K562 (cell line): Measurements from ENCODE around the gene EMP2. TPM values are rescaled to one million over a fixed set of nuclear protein-coding genes. Genes with fewer than 3 reads are reported as not detected.

Experiments used
- ATAC-seq: fragments of 200-7000 bp; cut with Tn5 transposase; 3 replicates; pipeline ENCODE4 v1.9.1; 2020; ENCODE audit warnings: moderate library complexity
- BruUV-seq: library from RNA; stranded (reverse); fragments of 400-500 nt; replicated peaks from 2 replicates; lab custom pipeline; 2021; lab: Mats Ljungman, UMichigan
- CTCF ChIA-PET: fragments of 300-600 bp; formaldehyde crosslinking; extraction: SDS; loops from one replicate; lab custom pipeline; 2021; ENCODE audit warnings: low intra/inter-chr PET ratio; lab: Yijun Ruan, JAX
- POLR2A ChIA-PET: fragments of 300-600, 350-650 bp; sonication (Branson Sonifier 250); formaldehyde crosslinking; extraction: SDS; loops from one replicate; lab custom pipeline; 2021; ENCODE audit warnings: antibody characterized with exemption, inconsistent platforms; lab: Yijun Ruan, JAX
- DNase-seq, 4 experiments: peaks; one replicate each; pipeline versions ENCODE4 v3.0.0 to v3.0.0-alpha.2; 2011 to 2018; ENCODE audit warnings: low spot score in 3 of 4, mixed read lengths in 3 of 4; ENCODE audit errors: extremely low read depth in 1 of 4
- FAIRE-seq: peaks from 2 replicates; lab custom pipeline; 2011; peaks lifted over from hg19 to GRCh38; lab: Jason Lieb, UNC
- H2AFZ ChIP-seq: 2 replicates; pipeline ENCODE4 v1.6.0; 2011; ENCODE audit warnings: low read depth, low read length, control low read depth, inconsistent platforms
- H3K27ac ChIP-seq: fragments of 200-600 bp; 3 replicates; pipeline ENCODE4 v1.8.0; 2011; ENCODE audit warnings: low read depth, mild to moderate bottlenecking, control low read depth, inconsistent platforms, low read length, moderate library complexity, mixed read lengths; ENCODE audit errors: extremely low read depth
- H3K27me3 ChIP-seq, 2 experiments: fragments of 300-600 bp in 1 of 2; 2 replicates in 1 of 2; 3 replicates in 1 of 2; pipeline versions ENCODE4 v1.6.0 to v1.8.0; 2011; ENCODE audit warnings: inconsistent platforms in 2 of 2, low read length in 2 of 2, mild to moderate bottlenecking in 1 of 2, mixed read lengths in 1 of 2, moderate library complexity in 1 of 2; ENCODE audit not compliant: control insufficient read depth in 2 of 2, insufficient read depth in 2 of 2
- H3K36me3 ChIP-seq: fragments of 300-600 bp; 3 replicates; pipeline ENCODE4 v1.8.0; 2011; ENCODE audit warnings: mild to moderate bottlenecking, low read length, inconsistent platforms; ENCODE audit not compliant: control insufficient read depth, insufficient read depth
- H3K4me1 ChIP-seq, 2 experiments: fragments of 200-600 bp in 1 of 2; replicated peaks in 1 of 2; 2 replicates in 1 of 2; 3 replicates in 1 of 2; pipeline versions ENCODE4 v1.5.1 to v1.8.0; 2011; ENCODE audit warnings: inconsistent platforms in 2 of 2, low read length in 2 of 2, mild to moderate bottlenecking in 1 of 2, mixed read lengths in 1 of 2, moderate library complexity in 1 of 2; ENCODE audit not compliant: control insufficient read depth in 2 of 2, insufficient read depth in 2 of 2
- H3K4me2 ChIP-seq: 2 replicates; pipeline ENCODE4 v1.6.1; 2011; ENCODE audit warnings: low read length, control low read depth, inconsistent platforms, mixed read lengths; ENCODE audit not compliant: insufficient read depth
- H3K4me3 ChIP-seq: fragments of 200-600 bp; sonication (generic), shearing (Covaris generic); 2 replicates; pipeline ENCODE4 v1.5.1; 2016; ENCODE audit warnings: control low read depth, inconsistent platforms
- H3K79me2 ChIP-seq: fragments of 200-600 bp; 3 replicates; pipeline ENCODE4 v1.8.0; 2011; ENCODE audit warnings: low read length, inconsistent platforms; ENCODE audit not compliant: control insufficient read depth, insufficient read depth
- H3K9ac ChIP-seq, 2 experiments: 2 replicates each; pipeline versions ENCODE4 v1.6.0 to v1.6.1; 2011; ENCODE audit warnings: low read depth in 2 of 2, low read length in 2 of 2, control low read depth in 1 of 2, inconsistent platforms in 1 of 2, mild to moderate bottlenecking in 1 of 2, mixed read lengths in 1 of 2; ENCODE audit not compliant: insufficient read depth in 1 of 2
- H3K9me1 ChIP-seq: one replicate; pipeline ENCODE4 v1.6.0; 2011; ENCODE audit warnings: inconsistent platforms, mild to moderate bottlenecking, low read length, moderate library complexity; ENCODE audit not compliant: control insufficient read depth, insufficient read depth
- H3K9me3 ChIP-seq: replicated peaks from 2 replicates; pipeline ENCODE4 v1.5.1; 2011; ENCODE audit warnings: low read depth, low read length, inconsistent platforms; ENCODE audit not compliant: control insufficient read depth, insufficient read depth
- H4K20me1 ChIP-seq: replicated peaks from 2 replicates; pipeline ENCODE4 v1.6.1; 2011; ENCODE audit warnings: low read length, inconsistent platforms, mixed read lengths; ENCODE audit not compliant: control insufficient read depth, insufficient read depth
- ARHGAP35 ChIP-seq: fragments of 450-650 bp; IDR thresholded peaks from 2 replicates; pipeline ENCODE4 v1.6.1; 2018; ENCODE audit not compliant: partially characterized antibody
- CBX1 ChIP-seq: sonication (generic); IDR thresholded peaks from 2 replicates; pipeline ENCODE4 v1.6.1; 2016; ENCODE audit warnings: antibody characterized with exemption, low read depth, mild to moderate bottlenecking
- CEBPZ ChIP-seq: fragments of 150-350 bp; IDR thresholded peaks from 2 replicates; pipeline ENCODE4 v1.6.1; 2014; ENCODE audit warnings: low read depth, mild to moderate bottlenecking, low read length, borderline replicate concordance
- FIP1L1 ChIP-seq: fragments of 200-400 bp; formaldehyde crosslinking; IDR thresholded peaks from 2 replicates; pipeline ENCODE4 v1.6.1; 2018; ENCODE audit warnings: mild to moderate bottlenecking, low read depth, low read length; ENCODE audit not compliant: poor library complexity, severe bottlenecking
- L3MBTL2 ChIP-seq: fragments of 450-650 bp; IDR thresholded peaks from 2 replicates; pipeline ENCODE4 v1.6.1; 2016; ENCODE audit warnings: mild to moderate bottlenecking, moderate library complexity
- MED1 ChIP-seq: sonication (generic); formaldehyde crosslinking; IDR thresholded peaks from 2 replicates; pipeline ENCODE4 v1.8.1; 2023; ENCODE audit warnings: missing genetic modification reagents, borderline replicate concordance
- NFE2L1 ChIP-seq: fragments of 450-650 bp; IDR thresholded peaks from 2 replicates; pipeline ENCODE4 v1.6.1; 2016; ENCODE audit warnings: missing genetic modification characterization, low read depth, mild to moderate bottlenecking, missing compliant biosample characterization, moderate library complexity, borderline replicate concordance
- PCBP1 ChIP-seq: fragments of 200-400 bp; formaldehyde crosslinking; IDR thresholded peaks from 2 replicates; pipeline ENCODE4 v1.6.1; 2018; ENCODE audit warnings: mild to moderate bottlenecking, low read depth, low read length; ENCODE audit not compliant: poor library complexity, severe bottlenecking
- PURB ChIP-seq: sonication (generic); formaldehyde crosslinking; IDR thresholded peaks from 2 replicates; pipeline ENCODE4 v1.9.0; 2021; ENCODE audit warnings: low read depth, mild to moderate bottlenecking, missing genetic modification reagents
- SPI1 ChIP-seq: IDR thresholded peaks from 2 replicates; pipeline ENCODE4 v1.6.1; 2011; ENCODE audit warnings: low read depth, low read length, control low read depth, borderline replicate concordance
- U2AF1 ChIP-seq: fragments of 200-400 bp; formaldehyde crosslinking; optimal IDR thresholded peaks from 2 replicates; pipeline ENCODE3; 2017; ENCODE audit warnings: mild to moderate bottlenecking, low read depth, low read length, moderate library complexity
- ZBED1 ChIP-seq: IDR thresholded peaks from 2 replicates; pipeline ENCODE4 v1.6.1; 2014
- ZBTB12 ChIP-seq: fragments of 250-450 bp; sonication (Bioruptor Pico); IDR thresholded peaks from 2 replicates; pipeline ENCODE4 v1.4.0; 2020
- ZBTB8A ChIP-seq: fragments of 450-650 bp; IDR thresholded peaks from 2 replicates; pipeline ENCODE4 v1.6.1; 2018; ENCODE audit warnings: mild to moderate bottlenecking, moderate library complexity; ENCODE audit not compliant: partially characterized antibody
- ZNF133 ChIP-seq: fragments of 250-450 bp; sonication (Bioruptor Pico); IDR thresholded peaks from 2 replicates; pipeline ENCODE4 v1.4.0; 2020; ENCODE audit warnings: mild to moderate bottlenecking
- ZNF165 ChIP-seq: fragments of 250-450 bp; sonication (Bioruptor Pico); IDR thresholded peaks from 2 replicates; pipeline ENCODE4 v1.4.0; 2020; ENCODE audit warnings: borderline replicate concordance
- ZNF239 ChIP-seq: fragments of 250-450 bp; sonication (Bioruptor Pico); IDR thresholded peaks from 2 replicates; pipeline ENCODE4 v1.4.0; 2020; ENCODE audit warnings: mild to moderate bottlenecking
- ZNF584 ChIP-seq: fragments of 200-800 bp; sonication (Bioruptor generic); IDR thresholded peaks from 2 replicates; pipeline ENCODE4 v1.6.1; 2016; ENCODE audit warnings: low read depth, mild to moderate bottlenecking, missing genetic modification characterization, missing compliant biosample characterization
- ZNF76 ChIP-seq: fragments of 250-450 bp; sonication (Bioruptor Pico); IDR thresholded peaks from 2 replicates; pipeline ENCODE4 v1.4.0; 2020; ENCODE audit warnings: mild to moderate bottlenecking, moderate library complexity, borderline replicate concordance
- WGBS: fragments of 100-300 bp; shearing (Covaris generic); methylation state at CpG from one replicate; pipeline ENCODE4 v1.1.6; 2016; ENCODE audit warnings: low coverage, mixed read lengths; ENCODE audit not compliant: insufficient coverage; ENCODE audit errors: missing lambda C conversion rate; 5-methylcytosine and 5-hydroxymethylcytosine counted together
- in situ Hi-C: fragments of 300-500 bp; cut with MboI; formaldehyde crosslinking; loops from 4 replicates; pipeline ENCODE4 v1.15.0; 2018; ENCODE audit warnings: inconsistent platforms, mixed read lengths
- intact Hi-C: fragments of 100-400 bp; cut with micrococcal nuclease; formaldehyde crosslinking; loops from 2 replicates; pipeline ENCODE4 v1.14.2; 2022
- polyA plus RNA-seq, 8 experiments: library from polyadenylated mRNA; depleted of rRNA in 4 of 8; stranded (reverse) in 5 of 8; unstranded in 3 of 8; fragments of >200 nt; fragmentation: Nextera tagmentation in 2 of 8; fragmentation: Illumina TruSeq in 1 of 8; extraction: Ambion mirVana in 2 of 8; extraction: Trizol in 1 of 8; gene quantifications; 2 replicates each; pipeline versions ENCODE4 v1.2.1 to v1.2.3, GENCODE V29; 2011 to 2014; ENCODE audit warnings: inconsistent platforms in 1 of 8, missing spikeins in 1 of 8
- total RNA-seq, 7 experiments: library from RNA; depleted of rRNA in 6 of 7; stranded (reverse); fragments of >200 nt in 6 of 7; fragmentation: Illumina TruSeq in 2 of 7; extraction: Trizol in 2 of 7; gene quantifications; 2 replicates each; pipeline versions ENCODE4 v1.2.1 to v1.2.3, GENCODE V29; 2011 to 2021; ENCODE audit warnings: low replicate concordance in 1 of 7

Gene EMP2
- total and polyA plus RNA-seq, 9 of the 15 experiments (the other 6 are each of a cell fraction or from before 2014, with no cell fraction given): 0.73 to 6.2 (median 3.1) TPM

GRCh38 chr16:10528635-10529034 is 51.8 kb downstream of the EMP2 start:
- H3K9me3 ChIP-seq: no peaks in the 10 kb centered on the region
- 29% methylated on average over 8 of the region's 8 CpGs for WGBS
- no peak overlapping the region for H3K9ac ChIP-seq
- H3K4me1 ChIP-seq: no peaks in the 10 kb centered on the region
- no peaks in the 10 kb centered on the region for H3K79me2 ChIP-seq
- ATAC-seq: no peak
- H3K36me3 ChIP-seq: no peaks in the 10 kb centered on the region
- POLR2A ChIA-PET: no interaction called here
- BruUV-seq: no TSS peak
- intact Hi-C loops (no loop called here), in situ Hi-C loops (loop anchor here (5.0 kb wide), 1 partner anchor 384 kb away; no protein-coding TSS in a partner anchor)
- DNase-seq: no peak
- peaks cover 27 to 40% of the 10 kb centered on the region in 2 experiments; a peak in 4 of 5 replicates for H3K27me3 ChIP-seq
- no peak overlapping the region for H2AFZ ChIP-seq
- no peak for TF ChIP-seq ZBTB12 (CRISPR knock-in tag)
- no peak for TF ChIP-seq MED1 (CRISPR knock-in tag)
- no peak for TF ChIP-seq NFE2L1 (tag)
- no peak for TF ChIP-seq L3MBTL2
- no peak for TF ChIP-seq ZNF584 (CRISPR knock-in tag)
- TF ChIP-seq CBX1: no peak
- no peak for TF ChIP-seq PURB (CRISPR knock-in tag)
- no peak for TF ChIP-seq U2AF1
- no peak for TF ChIP-seq ZNF133
- TF ChIP-seq ZNF165 (CRISPR knock-in tag): no peak
- no peak for TF ChIP-seq CEBPZ
- TF ChIP-seq SPI1: no peak
- TF ChIP-seq ARHGAP35: no peak
- TF ChIP-seq ZNF239: no peak
- TF ChIP-seq ZBTB8A: no peak
- no peak for TF ChIP-seq ZBED1
- no peak for TF ChIP-seq ZNF76 (CRISPR knock-in tag)
- TF ChIP-seq FIP1L1: no peak
- no peak for TF ChIP-seq PCBP1
- CTCF ChIA-PET: no interaction called here
- no peak overlapping the region for H3K27ac ChIP-seq
- H3K4me2 ChIP-seq: no peak overlapping the region
- 0 out of 2 replicates have a peak, but pooled peaks cover 5% of the 10 kb centered on the region for H4K20me1 ChIP-seq
- no peak overlapping the region for H3K4me3 ChIP-seq
- no peaks in the 10 kb centered on the region for H3K9me1 ChIP-seq
- FAIRE-seq: peak; percentile 37
